ENCODE data around the gene FOCAD. TPM values are rescaled to one million over a fixed set of nuclear protein-coding genes. Genes with fewer than 3 reads are reported as not detected.

FOCAD gene
- total and polyA plus RNA-seq, 2 donors (not counting 1 experiment from before 2014, with no cell fraction given) = 4.0 to 10.1 TPM

GRCh38 chr9:20658677-20659473 is 25.2 kb upstream of the FOCAD start:
- ATAC-seq (ENCODE audit: low read depth) (no peak), DNase-seq (no peak)
- TF ChIP-seq EZH2 (IDR thresholded peaks at IDR 0.05; ENCODE audit: borderline replicate concordance, insufficient read depth, low read depth, low read length, poor library complexity, severe bottlenecking) (no peak), CTCF (IDR thresholded peaks at IDR 0.05) (no peak)
- Histone ChIP-seq H2AFZ (ENCODE audit: insufficient read depth, low read depth, low read length, poor library complexity, severe bottlenecking) (peak overlapping the region; percentile 73), H3K9me3 (ENCODE audit: control extremely low read depth in 1 of 3, control insufficient read depth in 2 of 3, insufficient read depth in 1 of 3, low read length in 2 of 3) (no peaks in the 10 kb centered on the region), H3K36me3 (replicated peaks in 1 of 2; ENCODE audit: control extremely low read depth in 1 of 2, control insufficient read depth in 1 of 2, extremely low read depth in 1 of 2, insufficient read depth in 2 of 2, low read length in 1 of 2) (peaks cover 0 to 1% of the 10 kb centered on the region in 2 experiments), H3K79me2 (ENCODE audit: control insufficient read depth, insufficient read depth, low read length) (peaks cover 10% of the 10 kb centered on the region), H3K27me3 (replicated peaks in 1 of 4; ENCODE audit: control extremely low read depth in 1 of 4, control insufficient read depth in 3 of 4, insufficient read depth in 4 of 4, low read length in 3 of 4) (peaks cover 0 to 4% (median 0%) of the 10 kb centered on the region in 4 experiments), H3K9ac (ENCODE audit: low read length) (peak overlapping the region; percentile 48), H3K27ac (ENCODE audit: low read length in 2 of 2) (no peak overlapping the region), H3K4me2 (replicated peaks; ENCODE audit: low read depth, low read length, poor library complexity, severe bottlenecking) (peak overlapping the region; percentile 63), H3K4me1 (ENCODE audit: control insufficient read depth in 2 of 2, insufficient read depth in 2 of 2, low read length in 2 of 2) (peaks cover 3 to 17% of the 10 kb centered on the region in 2 donors), H4K20me1 (ENCODE audit: control insufficient read depth, insufficient read depth, low read length, poor library complexity, severe bottlenecking) (peaks cover 4% of the 10 kb centered on the region), H3K4me3 (ENCODE audit: control extremely low read depth in 1 of 5, extremely low read depth in 1 of 5, insufficient read depth in 1 of 5, low read depth in 2 of 5, low read length in 4 of 5) (peak overlapping the region; percentile 24 to 53 (median 29))
- no peaks in the 10 kb centered on the region for H3K9me3 Mint-ChIP-seq (ENCODE audit: insufficient read depth)
- no peaks in the 10 kb centered on the region for H3K4me1 Mint-ChIP-seq
- intact Hi-C loops (cut with micrococcal nuclease) = no loop called here
- H3K27me3 Mint-ChIP-seq = peaks cover 22% of the 10 kb centered on the region
- H3K4me3 Mint-ChIP-seq = peak overlapping the region; percentile 86
- POLR2A ChIA-PET = interaction anchor here (1.3 kb wide), 1 partner anchor 25 kb away, joined by 3 read pairs; the partner anchor contains the start of gene FOCAD
- WGBS (ENCODE audit: insufficient coverage) = 100% methylated on average over 1 of the region's 13 CpGs
- CTCF ChIA-PET = interaction anchor here (1.5 kb wide), 1 partner anchor 26 kb away, joined by 6 read pairs; the partner anchor contains the start of gene FOCAD
- H3K27ac Mint-ChIP-seq = peak overlapping the region; percentile 34

- Histone ChIP-seq H3K4me1 (ENCODE audit: control insufficient read depth in 2 of 2, insufficient read depth in 2 of 2, low read length in 2 of 2) (peaks cover 3 to 17% of the 10 kb centered on the region in 2 donors), H3K4me2 (replicated peaks; ENCODE audit: low read depth, low read length, poor library complexity, severe bottlenecking) (peak overlapping the region; percentile 63), H3K9ac (ENCODE audit: low read length) (no peak overlapping the region), H3K36me3 (replicated peaks in 1 of 2; ENCODE audit: control extremely low read depth in 1 of 2, control insufficient read depth in 1 of 2, extremely low read depth in 1 of 2, insufficient read depth in 2 of 2, low read length in 1 of 2) (peaks cover 0 to 1% of the 10 kb centered on the region in 2 experiments), H2AFZ (ENCODE audit: insufficient read depth, low read depth, low read length, poor library complexity, severe bottlenecking) (peak overlapping the region; percentile 73), H3K79me2 (ENCODE audit: control insufficient read depth, insufficient read depth, low read length) (peaks cover 10% of the 10 kb centered on the region), H4K20me1 (ENCODE audit: control insufficient read depth, insufficient read depth, low read length, poor library complexity, severe bottlenecking) (peaks cover 4% of the 10 kb centered on the region), H3K27ac (ENCODE audit: low read length in 2 of 2) (no peak overlapping the region), H3K9me3 (ENCODE audit: control extremely low read depth in 1 of 3, control insufficient read depth in 2 of 3, insufficient read depth in 1 of 3, low read length in 2 of 3) (no peaks in the 10 kb centered on the region), H3K27me3 (replicated peaks in 1 of 4; ENCODE audit: control extremely low read depth in 1 of 4, control insufficient read depth in 3 of 4, insufficient read depth in 4 of 4, low read length in 3 of 4) (peaks cover 0 to 4% (median 0%) of the 10 kb centered on the region in 4 experiments), H3K4me3 (ENCODE audit: control extremely low read depth in 1 of 5, extremely low read depth in 1 of 5, insufficient read depth in 1 of 5, low read depth in 2 of 5, low read length in 4 of 5) (no peak overlapping the region)
- TF ChIP-seq CTCF (IDR thresholded peaks at IDR 0.05) = no peak
- TF ChIP-seq EZH2 (IDR thresholded peaks at IDR 0.05; ENCODE audit: borderline replicate concordance, insufficient read depth, low read depth, low read length, poor library complexity, severe bottlenecking) = no peak
- H3K27me3 Mint-ChIP-seq = peaks cover 18% of the 10 kb centered on the region
- H3K27ac Mint-ChIP-seq = no peak overlapping the region
- ATAC-seq (ENCODE audit: low read depth) = no peak
- intact Hi-C loops (cut with micrococcal nuclease) = no loop called here
- no peaks in the 10 kb centered on the region for H3K4me1 Mint-ChIP-seq
- DNase-seq = no peak
- POLR2A ChIA-PET = interaction anchor here (1.3 kb wide), 1 partner anchor 25 kb away, joined by 3 read pairs; the partner anchor contains the start of gene FOCAD
- 96% methylated on average over 2 of the region's 2 CpGs for WGBS (ENCODE audit: insufficient coverage)
- H3K4me3 Mint-ChIP-seq = no peak overlapping the region
- CTCF ChIA-PET = interaction anchor here (1.5 kb wide), 1 partner anchor 25 kb away, joined by 6 read pairs; the partner anchor contains the start of gene FOCAD
- H3K9me3 Mint-ChIP-seq (ENCODE audit: insufficient read depth) = no peaks in the 10 kb centered on the region
Measured at GRCh38 chr9:20659474-20659967, 24.5 kb upstream of the FOCAD start.
